Glutamatergic neuron (in vitro differentiated cells): ENCODE results near the gene UMAD1. TPM values are rescaled to one million over a fixed set of nuclear protein-coding genes. Genes with fewer than 3 reads are reported as not detected.

Experiments
- DNase-seq: peaks from one replicate; pipeline ENCODE4 v3.0.0; 2022
- H3K27ac Mint-ChIP-seq: one replicate; pipeline ENCODE4 v1.8.0; 2020; ENCODE audit warnings: mild to moderate bottlenecking, mixed read lengths, inconsistent platforms; ENCODE audit not compliant: unreplicated experiment
- H3K27me3 Mint-ChIP-seq: one replicate; pipeline ENCODE4 v1.8.0; 2020; ENCODE audit warnings: mild to moderate bottlenecking, moderate library complexity, mixed read lengths, inconsistent platforms; ENCODE audit not compliant: unreplicated experiment
- H3K36me3 Mint-ChIP-seq: one replicate; pipeline ENCODE4 v1.8.0; 2020; ENCODE audit warnings: mild to moderate bottlenecking, mixed read lengths, inconsistent platforms; ENCODE audit not compliant: unreplicated experiment
- H3K4me1 Mint-ChIP-seq: one replicate; pipeline ENCODE4 v1.8.0; 2020; ENCODE audit warnings: mild to moderate bottlenecking, low read depth, mixed read lengths, inconsistent platforms; ENCODE audit not compliant: unreplicated experiment
- H3K4me3 Mint-ChIP-seq: one replicate; pipeline ENCODE4 v1.8.0; 2020; ENCODE audit warnings: mild to moderate bottlenecking, mixed read lengths, inconsistent platforms; ENCODE audit not compliant: unreplicated experiment
- H3K9me3 Mint-ChIP-seq: one replicate; pipeline ENCODE4 v1.8.0; 2020; ENCODE audit warnings: mild to moderate bottlenecking, moderate library complexity, mixed read lengths, inconsistent platforms; ENCODE audit not compliant: unreplicated experiment
- CTCF ChIP-seq: fragments of 200-600 bp; sonication (generic); IDR thresholded peaks from one replicate; pipeline ENCODE4 v1.5.0; 2021; ENCODE audit not compliant: partially characterized antibody, unreplicated experiment
- total RNA-seq: library from RNA; stranded (reverse); fragmentation: NEBNext Ultra II Directional; extraction: Animal tissue kit (Norgen Biotek cat#: 25700); gene quantifications from one replicate; pipeline ENCODE4 v1.2.1, GENCODE V29; 2021; ENCODE audit not compliant: unreplicated experiment

UMAD1 gene
- total RNA-seq, 1 donor from 2014 or later, result 5.2 TPM

- no peak overlapping the region for H3K4me3 Mint-ChIP-seq
- H3K27me3 Mint-ChIP-seq, result peaks cover 1% of the 10 kb centered on the region
- no peaks in the 10 kb centered on the region for H3K9me3 Mint-ChIP-seq
- no peak for DNase-seq
- H3K36me3 Mint-ChIP-seq, result peaks cover 5% of the 10 kb centered on the region
- H3K4me1 Mint-ChIP-seq, result no peaks in the 10 kb centered on the region
- TF ChIP-seq CTCF, result no peak
- no peak overlapping the region for H3K27ac Mint-ChIP-seq
These were observed 229.1 kb downstream of the UMAD1 start for GRCh38 chr7:7869651-7870050.

- peaks cover 3% of the 10 kb centered on the region for H3K9me3 Mint-ChIP-seq
- no peak for DNase-seq
- H3K4me1 Mint-ChIP-seq, result no peaks in the 10 kb centered on the region
- TF ChIP-seq CTCF, result no peak
- peaks cover 5% of the 10 kb centered on the region for H3K36me3 Mint-ChIP-seq
- H3K4me3 Mint-ChIP-seq, result no peak overlapping the region
- H3K27me3 Mint-ChIP-seq, result peaks cover 1% of the 10 kb centered on the region
- no peak overlapping the region for H3K27ac Mint-ChIP-seq
These were observed 230.0 kb downstream of the UMAD1 start for GRCh38 chr7:7870555-7870954.

GRCh38 chr7:7876419-7876818 is 235.9 kb downstream of the UMAD1 start:
- DNase-seq, result no peak
- Mint-ChIP-seq H3K27ac (no peak overlapping the region), H3K4me1 (peaks cover 9% of the 10 kb centered on the region)

GRCh38 chr7:7881581-7881980 is 241.0 kb downstream of the UMAD1 start:
- Mint-ChIP-seq H3K27me3 (peaks cover 3% of the 10 kb centered on the region), H3K27ac (peak overlapping the region; percentile 40), H3K4me1 (peaks cover 12% of the 10 kb centered on the region), H3K4me3 (no peak overlapping the region), H3K36me3 (no peaks in the 10 kb centered on the region), H3K9me3 (peaks cover 2% of the 10 kb centered on the region)
- no peak for DNase-seq
- no peak for TF ChIP-seq CTCF

More at GRCh38 chr7:7876419-7876818, 235.9 kb downstream of the UMAD1 start:
- Mint-ChIP-seq H3K27me3 (peaks cover 4% of the 10 kb centered on the region), H3K36me3 (peaks cover 10% of the 10 kb centered on the region), H3K9me3 (peaks cover 8% of the 10 kb centered on the region), H3K4me3 (no peak overlapping the region)
- no peak for TF ChIP-seq CTCF

- peaks cover 12% of the 10 kb centered on the region for H3K4me1 Mint-ChIP-seq
- no peak overlapping the region for H3K4me3 Mint-ChIP-seq
- no peaks in the 10 kb centered on the region for H3K36me3 Mint-ChIP-seq
- no peak for DNase-seq
- peaks cover 3% of the 10 kb centered on the region for H3K27me3 Mint-ChIP-seq
- H3K9me3 Mint-ChIP-seq, result peaks cover 2% of the 10 kb centered on the region
- no peak for TF ChIP-seq CTCF
- H3K27ac Mint-ChIP-seq, result no peak overlapping the region
These were observed 242.3 kb downstream of the UMAD1 start for GRCh38 chr7:7882888-7883287.
